SKM-1 (cell line): ENCODE results near the gene CACNA1B.
A peak's percentile ranks its signal among the peaks of the same experiment; 100 is the strongest.
"Not testable (repeated sequence)": the region's sequence is repeated elsewhere in the genome, so short reads cannot be mapped to it uniquely, and the experiment has no call there.

Source experiments
- DNase-seq: peaks from one replicate; lab custom pipeline; 2025; ENCODE audit not compliant: unreplicated experiment; lab: John Stamatoyannopoulos, UW

The CACNA1B gene

DNA sequence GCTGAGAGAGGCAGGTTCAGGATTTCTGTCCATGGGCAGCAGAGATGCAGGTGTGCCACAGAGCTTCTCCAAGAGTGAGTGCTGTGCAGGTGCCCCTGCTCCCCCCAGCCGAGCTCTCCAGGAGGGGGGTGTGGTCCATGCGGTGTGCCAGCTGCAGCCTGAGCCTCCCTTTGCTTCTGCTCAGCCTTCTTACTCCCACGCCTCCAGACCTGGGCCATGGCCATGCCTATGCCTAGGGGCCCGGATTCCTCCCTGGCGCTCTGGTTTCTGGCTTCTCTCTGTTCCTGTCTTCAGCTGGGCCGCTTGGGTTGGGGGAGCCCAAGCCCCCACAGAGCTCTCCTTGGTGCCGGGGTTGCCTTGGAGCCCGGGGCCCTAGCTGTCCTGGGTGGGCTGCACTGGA, 133.3 kb downstream of the CACNA1B start:
- DNase-seq: no peak

DNA sequence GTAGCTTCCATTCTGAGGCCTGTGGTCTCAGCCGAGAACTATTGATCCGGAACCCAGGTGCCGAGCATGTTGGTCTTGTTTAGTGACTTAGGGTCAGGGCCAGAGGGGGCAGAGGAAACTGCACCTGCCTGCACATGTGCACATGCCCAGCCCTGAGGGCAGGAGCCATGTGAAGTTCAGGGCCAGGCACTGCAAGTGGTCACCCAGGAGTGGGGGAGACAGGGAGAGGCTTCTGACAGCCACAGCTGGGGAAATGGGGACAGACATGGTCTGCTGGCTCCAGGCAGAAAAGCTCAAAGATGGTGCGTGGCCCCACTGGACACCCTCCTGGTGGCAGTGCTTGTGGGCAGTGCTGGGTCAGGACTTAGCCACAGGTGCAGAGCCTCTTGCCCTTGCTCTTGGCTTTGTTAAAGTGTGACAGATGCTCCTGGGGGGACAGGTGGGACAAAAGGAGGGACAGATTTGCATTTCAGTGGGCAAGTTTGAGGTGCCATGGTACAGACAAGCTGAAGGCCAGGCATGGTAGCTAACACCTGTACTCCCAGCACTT, 134.4 kb downstream of the CACNA1B start:
- no peak for DNase-seq

GRCh38 chr9:138013273-138013672, 135.7 kb downstream of the CACNA1B start:
- no peak for DNase-seq

DNA sequence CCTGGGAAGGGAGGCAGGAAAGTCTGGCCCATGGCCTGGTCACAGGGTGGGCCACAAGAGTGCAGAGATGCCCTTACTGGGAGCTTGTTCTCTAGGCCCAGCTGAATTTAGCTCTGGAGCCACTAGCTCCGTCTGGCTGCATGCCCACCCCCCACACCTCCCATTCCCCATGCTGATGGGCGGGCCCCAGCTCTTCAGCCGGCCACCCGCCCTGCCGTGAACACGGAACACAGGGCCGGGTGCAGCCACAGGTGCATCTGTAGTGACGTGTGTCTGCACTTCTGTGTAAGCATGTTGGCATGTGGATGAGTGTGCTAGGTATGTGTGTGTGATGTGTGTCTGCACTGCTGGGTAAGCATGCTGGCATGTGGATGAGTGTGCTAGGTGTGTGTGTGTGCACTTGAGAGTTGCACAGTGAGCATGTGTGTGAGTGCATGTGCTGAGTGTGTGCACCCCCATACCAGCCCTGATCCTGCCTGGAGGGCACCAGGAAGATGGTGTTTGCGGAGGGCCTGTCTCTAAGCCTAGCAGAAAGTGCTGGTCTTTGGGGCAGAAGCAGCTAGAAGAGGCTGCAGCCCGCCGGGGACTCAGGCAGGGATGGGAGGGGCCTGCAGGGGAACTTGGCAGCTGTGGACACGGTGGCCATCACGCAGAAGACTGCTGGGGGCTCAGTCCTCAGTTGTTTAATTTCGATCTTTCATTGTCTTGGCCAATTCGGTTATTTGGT, 136.4 kb downstream of the CACNA1B start:
- DNase-seq: no peak

DNA sequence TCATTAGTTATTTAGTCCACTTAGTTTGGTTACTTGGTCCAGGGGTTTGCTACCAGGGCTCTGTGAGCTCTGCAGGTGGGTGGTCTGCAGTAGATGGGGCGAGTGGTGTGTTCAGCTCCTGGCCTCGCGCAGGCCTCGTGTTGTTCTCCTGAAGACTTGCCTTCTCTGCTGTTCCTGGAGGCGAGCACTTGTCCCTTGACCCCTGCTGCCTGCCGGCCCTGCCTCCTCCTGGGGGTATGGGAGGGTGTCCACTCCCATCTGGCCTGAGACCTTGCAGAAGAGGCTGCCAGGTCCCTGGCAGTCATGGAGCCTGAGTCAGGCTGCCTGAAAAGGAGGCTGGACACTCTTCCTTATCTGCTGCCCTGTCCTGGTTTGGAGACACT, 137.0 kb downstream of the CACNA1B start:
- no peak for DNase-seq

- DNase-seq: no peak
These were observed 137.6 kb downstream of the CACNA1B start for GRCh38 chr9:138015021-138015829.

DNA sequence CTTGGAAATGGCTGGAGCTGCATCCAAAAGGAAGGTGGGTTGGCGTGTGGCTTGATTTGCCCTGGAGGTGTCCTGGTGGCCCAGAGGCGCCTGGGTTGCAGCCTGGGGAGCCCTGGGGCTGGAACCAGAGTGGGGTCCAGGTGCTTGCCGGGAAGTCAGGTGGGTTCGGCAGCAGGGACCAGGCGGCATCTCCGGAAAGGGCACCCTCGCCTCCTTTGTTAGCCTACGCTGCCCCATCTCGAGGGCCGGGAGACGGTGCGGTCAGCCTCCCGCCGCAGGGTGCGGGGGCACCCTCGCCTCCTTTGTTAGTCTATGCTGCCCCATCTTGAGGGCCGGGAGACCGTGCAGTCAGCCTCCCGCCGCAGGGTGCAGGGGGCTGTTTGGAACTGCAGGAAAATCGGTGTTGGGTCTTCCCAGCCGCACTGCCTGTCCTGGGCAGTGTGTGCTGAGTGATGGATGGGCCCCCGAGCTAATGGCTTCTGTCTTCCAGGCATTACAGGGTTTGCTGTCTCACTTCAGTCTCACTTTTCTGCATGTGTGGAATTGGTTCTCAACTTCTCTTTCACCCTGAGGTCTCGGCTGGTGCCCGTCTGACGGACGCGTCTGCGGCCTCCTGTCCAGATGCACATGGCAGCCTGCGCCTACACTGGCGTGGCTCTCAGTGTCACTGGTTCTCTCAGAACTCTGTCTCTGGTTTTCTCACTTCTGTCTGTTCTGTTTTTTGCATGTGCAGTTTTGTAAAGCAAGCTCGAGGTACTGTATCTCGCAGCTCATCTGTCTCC, 139.0 kb downstream of the CACNA1B start:
- no peak for DNase-seq

- DNase-seq: no peak
These were observed 139.6 kb downstream of the CACNA1B start for GRCh38 chr9:138017200-138017599.

GRCh38 chr9:138019514-138019913, 141.9 kb downstream of the CACNA1B start:
- DNase-seq: not testable (repeated sequence)

GRCh38 chr9:138020120-138020794, 142.7 kb downstream of the CACNA1B start:
- DNase-seq: no peak

- no peak for DNase-seq
These were observed 143.2 kb downstream of the CACNA1B start for GRCh38 chr9:138020795-138021182.

DNA sequence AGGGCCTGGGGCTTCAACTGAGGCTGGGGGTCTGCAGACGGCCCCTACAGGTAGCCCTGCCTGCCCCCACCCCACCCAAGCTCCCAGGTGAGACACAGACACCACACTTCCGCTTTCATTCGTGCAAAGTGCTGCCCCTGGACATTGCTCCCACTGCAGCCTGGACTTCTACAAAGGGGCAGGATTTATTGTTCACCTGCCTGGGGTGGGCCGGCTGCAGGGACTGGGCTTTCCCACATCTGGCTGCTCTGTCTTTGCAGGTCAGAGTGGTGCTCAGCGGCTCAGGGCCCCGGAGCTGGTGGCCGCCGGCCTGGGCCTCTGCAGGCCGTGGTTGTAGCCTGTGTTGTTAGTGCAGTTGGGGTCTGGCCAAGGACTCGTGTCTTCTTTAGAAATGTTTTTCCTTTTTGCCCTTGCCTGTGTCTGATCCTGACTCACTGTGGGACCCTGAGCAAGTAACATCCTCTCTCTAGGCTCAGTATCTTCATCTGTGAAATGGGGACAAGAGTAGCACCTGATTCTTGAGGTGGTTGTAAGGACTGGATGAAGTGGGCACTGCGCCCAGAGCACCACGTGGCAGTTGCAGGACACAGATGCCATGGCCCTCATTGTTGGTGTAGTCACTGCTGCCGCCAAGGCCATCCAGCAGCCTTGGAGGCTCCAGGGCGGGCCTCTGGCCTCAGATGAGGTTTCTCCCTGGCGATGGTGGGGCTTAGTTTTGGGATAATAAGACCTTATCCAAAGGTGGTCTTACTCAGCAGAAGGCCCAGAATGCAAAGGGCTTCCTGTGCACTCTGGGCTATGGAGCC, 143.9 kb downstream of the CACNA1B start:
- no peak for DNase-seq

GRCh38 chr9:138022121-138022741, 144.6 kb downstream of the CACNA1B start:
- peak; percentile 31 for DNase-seq

GRCh38 chr9:138022756-138023393, 145.3 kb downstream of the CACNA1B start:
- no peak for DNase-seq

GRCh38 chr9:138023394-138024124, 146.0 kb downstream of the CACNA1B start:
- no peak for DNase-seq

- no peak for DNase-seq
These were observed 146.5 kb downstream of the CACNA1B start for GRCh38 chr9:138024131-138024530.

GRCh38 chr9:138024831-138025291, 147.3 kb downstream of the CACNA1B start:
- no peak for DNase-seq

- DNase-seq: no peak
These were observed 147.8 kb downstream of the CACNA1B start for GRCh38 chr9:138025417-138025816.
